Measurements from ENCODE around the gene USP26.
"Not testable (repeated sequence)": the region's sequence is repeated elsewhere in the genome, so short reads cannot be mapped to it uniquely, and the experiment has no call there.

Gene USP26

GRCh38 chrX:133085785-133086184 is 11.1 kb downstream of the USP26 start:
- H3K27me3 ChIP-seq = no peaks in the 10 kb centered on the region
- TF ChIP-seq CTCF (IDR thresholded peaks at IDR 0.05; ENCODE audit: low read depth, low read length) = no peak
- DNase-seq = no peak

GRCh38 chrX:133085056-133085455 is 11.9 kb downstream of the USP26 start:
- H3K27me3 ChIP-seq, DNase-seq: not testable (repeated sequence)

More at GRCh38 chrX:133085785-133086184, 11.1 kb downstream of the USP26 start:
- no peaks in the 10 kb centered on the region for H3K36me3 ChIP-seq
- H3K4me3 ChIP-seq (ENCODE audit: low read depth, low read length) = no peak overlapping the region
- H3K4me1 ChIP-seq = no peaks in the 10 kb centered on the region
- H3K9me3 ChIP-seq = no peaks in the 10 kb centered on the region

GRCh38 chrX:133083899-133084298 is 13.0 kb downstream of the USP26 start:
- Histone ChIP-seq H3K27me3 (no peaks in the 10 kb centered on the region), H3K4me1 (no peaks in the 10 kb centered on the region), H3K36me3 (no peaks in the 10 kb centered on the region), H3K9me3 (no peaks in the 10 kb centered on the region), H3K4me3 (ENCODE audit: low read depth, low read length) (no peak overlapping the region)
- TF ChIP-seq CTCF (IDR thresholded peaks at IDR 0.05; ENCODE audit: low read depth, low read length) = no peak
- DNase-seq = no peak

More at GRCh38 chrX:133085056-133085455, 11.9 kb downstream of the USP26 start:
- H3K4me3 ChIP-seq (ENCODE audit: low read depth, low read length); H3K36me3 ChIP-seq; H3K4me1 ChIP-seq; H3K9me3 ChIP-seq: not testable (repeated sequence)

- H3K27me3 ChIP-seq = no peaks in the 10 kb centered on the region
- H3K4me3 ChIP-seq (ENCODE audit: low read depth, low read length) = no peak overlapping the region
- no peaks in the 10 kb centered on the region for H3K36me3 ChIP-seq
- no peak for DNase-seq
- no peaks in the 10 kb centered on the region for H3K4me1 ChIP-seq
- H3K9me3 ChIP-seq = no peaks in the 10 kb centered on the region
- no peak for TF ChIP-seq CTCF (IDR thresholded peaks at IDR 0.05; ENCODE audit: low read depth, low read length)
Measured at GRCh38 chrX:133081990-133082389, 14.9 kb downstream of the USP26 start.

GRCh38 chrX:133077856-133078255 is 19.1 kb downstream of the USP26 start:
- H3K4me3 ChIP-seq (ENCODE audit: low read depth, low read length); H3K9me3 ChIP-seq; H3K36me3 ChIP-seq; H3K4me1 ChIP-seq; H3K27me3 ChIP-seq; DNase-seq: not testable (repeated sequence)

- Histone ChIP-seq H3K9me3 (no peaks in the 10 kb centered on the region), H3K4me1 (no peaks in the 10 kb centered on the region), H3K4me3 (ENCODE audit: low read depth, low read length) (no peak overlapping the region), H3K36me3 (no peaks in the 10 kb centered on the region), H3K27me3 (no peaks in the 10 kb centered on the region)
- TF ChIP-seq CTCF (IDR thresholded peaks at IDR 0.05; ENCODE audit: low read depth, low read length) = no peak
- DNase-seq = no peak
Measured at GRCh38 chrX:133072566-133072965, 24.3 kb downstream of the USP26 start.

GRCh38 chrX:133068461-133068860 is 28.4 kb downstream of the USP26 start:
- Histone ChIP-seq H3K9me3 (no peaks in the 10 kb centered on the region), H3K4me3 (ENCODE audit: low read depth, low read length) (no peak overlapping the region), H3K4me1 (no peaks in the 10 kb centered on the region), H3K36me3 (no peaks in the 10 kb centered on the region), H3K27me3 (no peaks in the 10 kb centered on the region)
- TF ChIP-seq CTCF (IDR thresholded peaks at IDR 0.05; ENCODE audit: low read depth, low read length) = no peak
- DNase-seq = no peak
